HepG2 (cell line): ENCODE measurements around the gene STXBP2. TPM values are rescaled to one million over a fixed set of nuclear protein-coding genes. Genes with fewer than 3 reads are reported as not detected.

Source experiments
- ATAC-seq: fragments of 200-7000 bp; cut with Tn5 transposase; 3 replicates; pipeline ENCODE4 v1.9.1; 2020; ENCODE audit warnings: mild to moderate bottlenecking, moderate library complexity
- BruUV-seq: library from RNA; stranded (reverse); fragments of 400-500 nt; replicated peaks from 2 replicates; lab custom pipeline; 2021; lab: Mats Ljungman, UMichigan
- CTCF ChIA-PET: fragments of 300-600 bp; formaldehyde crosslinking; extraction: SDS; loops from one replicate; lab custom pipeline; 2021; ENCODE audit warnings: low total read pairs, inconsistent platforms, low intra/inter-chr PET ratio; lab: Yijun Ruan, JAX
- POLR2A ChIA-PET: fragments of 350-600 bp; sonication (Branson Sonifier 250); formaldehyde crosslinking; loops from one replicate; lab custom pipeline; 2020; ENCODE audit warnings: antibody characterized with exemption, inconsistent platforms; lab: Yijun Ruan, JAX
- DNase-seq: peaks from one replicate; pipeline ENCODE4 v3.0.0-alpha.2; 2015; ENCODE audit warnings: low spot score
- FAIRE-seq: peaks from 3 replicates; lab custom pipeline; 2011; peaks lifted over from hg19 to GRCh38; lab: Jason Lieb, UNC
- H2AFZ ChIP-seq: one replicate; pipeline ENCODE4 v1.6.1; 2011; ENCODE audit warnings: low read length, inconsistent platforms
- H3K27ac ChIP-seq: fragments of 300-600 bp; 3 replicates; pipeline ENCODE4 v1.8.0; 2011; ENCODE audit warnings: mixed run types, mild to moderate bottlenecking, mixed read lengths, low read length, inconsistent platforms; ENCODE audit not compliant: insufficient read depth; ENCODE audit errors: extremely low read length
- H3K27me3 ChIP-seq, 2 experiments: fragments of 200-600 bp in 1 of 2; 2 replicates in 1 of 2; 3 replicates in 1 of 2; pipeline versions ENCODE4 v1.6.0 to v1.8.0; 2011; ENCODE audit warnings: low read length in 2 of 2, mild to moderate bottlenecking in 2 of 2, moderate library complexity in 2 of 2, inconsistent platforms in 1 of 2; ENCODE audit not compliant: insufficient read depth in 2 of 2, control insufficient read depth in 1 of 2
- H3K36me3 ChIP-seq, 2 experiments: fragments of 200-600 bp in 1 of 2; replicated peaks in 1 of 2; 2 replicates in 1 of 2; 3 replicates in 1 of 2; pipeline versions ENCODE4 v1.5.1 to v1.8.0; 2011; ENCODE audit warnings: low read length in 2 of 2, inconsistent platforms in 1 of 2; ENCODE audit not compliant: insufficient read depth in 2 of 2, control insufficient read depth in 1 of 2
- H3K4me1 ChIP-seq: 2 replicates; pipeline ENCODE4 v1.5.1; 2012; ENCODE audit warnings: low read length, inconsistent platforms; ENCODE audit not compliant: insufficient read depth
- H3K4me2 ChIP-seq: 2 replicates; pipeline ENCODE4 v1.6.0; 2011; ENCODE audit warnings: low read depth, low read length, inconsistent platforms
- H3K4me3 ChIP-seq, 3 experiments: fragments of 200-600 bp in 1 of 3; sonication (generic), shearing (Covaris generic) in 1 of 3; replicated peaks in 1 of 3; 2 replicates each; pipeline ENCODE4 v1.5.1; 2011 to 2016; ENCODE audit warnings: low read length in 3 of 3, inconsistent platforms in 2 of 3, low read depth in 2 of 3, mild to moderate bottlenecking in 2 of 3, control low read depth in 1 of 3, mixed read lengths in 1 of 3; ENCODE audit not compliant: insufficient read depth in 1 of 3
- H3K79me2 ChIP-seq: one replicate; pipeline ENCODE4 v1.6.1; 2011; ENCODE audit warnings: low read length, inconsistent platforms; ENCODE audit not compliant: insufficient read depth
- H3K9ac ChIP-seq: 2 replicates; pipeline ENCODE4 v1.6.0; 2011; ENCODE audit warnings: mild to moderate bottlenecking, low read depth, low read length, inconsistent platforms; ENCODE audit not compliant: insufficient read depth
- H3K9me3 ChIP-seq: 2 replicates; pipeline ENCODE4 v1.5.1; 2012; ENCODE audit warnings: mild to moderate bottlenecking, low read length
- H4K20me1 ChIP-seq: 2 replicates; pipeline ENCODE4 v1.6.0; 2011; ENCODE audit warnings: inconsistent platforms, mild to moderate bottlenecking, low read length, moderate library complexity; ENCODE audit not compliant: insufficient read depth
- BRCA1 ChIP-seq: sonication (generic); formaldehyde crosslinking; IDR thresholded peaks from 2 replicates; pipeline ENCODE4 v1.4.0; 2020; ENCODE audit warnings: missing genetic modification reagents
- DR1 ChIP-seq: sonication (generic); formaldehyde crosslinking; IDR thresholded peaks from 2 replicates; pipeline ENCODE4 v1.8.0; 2021; ENCODE audit warnings: mild to moderate bottlenecking, missing genetic modification reagents, inconsistent platforms
- ELF4 ChIP-seq: sonication (generic); formaldehyde crosslinking; IDR thresholded peaks from 2 replicates; pipeline ENCODE4 v1.5.0; 2020; ENCODE audit warnings: missing genetic modification reagents, mild to moderate bottlenecking, moderate library complexity, borderline replicate concordance
- ESRRA ChIP-seq: sonication (generic); formaldehyde crosslinking; IDR thresholded peaks from 2 replicates; pipeline ENCODE4 v1.5.1; 2020; ENCODE audit warnings: mild to moderate bottlenecking, low read depth, missing genetic modification reagents
- IRF2 ChIP-seq: IDR thresholded peaks from 2 replicates; pipeline ENCODE4 v1.6.1; 2018; ENCODE audit warnings: missing genetic modification reagents, missing compliant biosample characterization
- KIAA2018 ChIP-seq: sonication (generic); formaldehyde crosslinking; IDR thresholded peaks from 2 replicates; pipeline ENCODE4 v1.5.0; 2020; ENCODE audit warnings: mild to moderate bottlenecking, missing genetic modification reagents, borderline replicate concordance
- MLXIP ChIP-seq: sonication (generic); formaldehyde crosslinking; IDR thresholded peaks from 2 replicates; pipeline ENCODE4 v1.9.0; 2021; ENCODE audit warnings: missing genetic modification reagents, borderline replicate concordance
- REXO4 ChIP-seq: sonication (generic); formaldehyde crosslinking; IDR thresholded peaks from 2 replicates; pipeline ENCODE4 v1.8.0; 2022; ENCODE audit warnings: missing genetic modification reagents, mild to moderate bottlenecking, borderline replicate concordance
- RXRA ChIP-seq: sonication (generic); formaldehyde crosslinking; IDR thresholded peaks from 2 replicates; pipeline ENCODE4 v1.5.1; 2020; ENCODE audit warnings: missing genetic modification reagents
- ZFP37 ChIP-seq: sonication (generic); formaldehyde crosslinking; IDR thresholded peaks from 2 replicates; pipeline ENCODE4 v1.4.0; 2020; ENCODE audit warnings: missing genetic modification reagents, borderline replicate concordance
- ZNF274 ChIP-seq: sonication (generic); formaldehyde crosslinking; IDR thresholded peaks from 2 replicates; pipeline ENCODE4 v1.5.1; 2020; ENCODE audit warnings: mild to moderate bottlenecking, missing genetic modification reagents
- ZNF7 ChIP-seq: IDR thresholded peaks from 2 replicates; pipeline ENCODE4 v1.6.1; 2016; ENCODE audit warnings: missing biosample characterization, missing genetic modification reagents
- ZSCAN5A ChIP-seq: sonication (generic); formaldehyde crosslinking; IDR thresholded peaks from 2 replicates; pipeline ENCODE4 v1.8.0; 2022; ENCODE audit warnings: mild to moderate bottlenecking, missing genetic modification reagents, borderline replicate concordance
- WGBS: methylation state at CpG from one replicate; pipeline ENCODE4 v1.1.6; 2017; ENCODE audit warnings: low lambda C conversion rate; 5-methylcytosine and 5-hydroxymethylcytosine counted together
- in situ Hi-C: cut with HindIII; loops from 2 replicates; pipeline ENCODE4 v1.10.0; 2017; ENCODE audit warnings: low pct_unique_long_range_greater_than_20kb; ENCODE audit not compliant: extremely low pct_ligation_motif_present
- intact Hi-C: fragments of 100-400 bp; cut with micrococcal nuclease; formaldehyde crosslinking; loops from one replicate; pipeline ENCODE4 v1.10.0; 2022; ENCODE audit not compliant: unreplicated experiment
- polyA plus RNA-seq, 8 experiments: library from polyadenylated mRNA; depleted of rRNA in 3 of 8; stranded (reverse) in 7 of 8; unstranded in 1 of 8; fragments of >200 nt; fragmentation: Illumina TruSeq in 4 of 8; extraction: Trizol in 4 of 8; gene quantifications; 2 replicates each; pipeline versions ENCODE4 v1.2.1 to v1.2.3, GENCODE V29; 2011 to 2016; ENCODE audit warnings: low read depth in 4 of 8, missing spikeins in 1 of 8, mixed read lengths in 1 of 8; ENCODE audit not compliant: insufficient read depth in 1 of 8
- total RNA-seq, 5 experiments: library from RNA; depleted of rRNA; stranded (reverse); fragments of >200 nt; fragmentation: Illumina TruSeq; extraction: Trizol; gene quantifications; 2 replicates each; pipeline ENCODE4 v1.2.3, GENCODE V29; 2016; ENCODE audit warnings: low read depth in 1 of 5

Gene STXBP2
- total and polyA plus RNA-seq, 2 of the 13 experiments (the other 11 are each of a cell fraction or from before 2014, with no cell fraction given), result 22.8 to 40.1 TPM

- no peak for FAIRE-seq
- no peak overlapping the region for H3K9ac ChIP-seq
- H3K4me2 ChIP-seq, result no peak overlapping the region
- no peak for TF ChIP-seq ZNF274
- TF ChIP-seq ESRRA (CRISPR knock-in tag), result no peak
- no peak for TF ChIP-seq ZNF7 (CRISPR knock-in tag)
- no peak for TF ChIP-seq BRCA1
- TF ChIP-seq REXO4 (CRISPR knock-in tag), result no peak
- TF ChIP-seq RXRA (CRISPR knock-in tag), result no peak
- TF ChIP-seq KIAA2018 (CRISPR knock-in tag), result no peak
- no peak for TF ChIP-seq DR1 (CRISPR knock-in tag)
- no peak for TF ChIP-seq MLXIP (CRISPR knock-in tag)
- TF ChIP-seq ZSCAN5A (CRISPR knock-in tag), result no peak
- no peak for TF ChIP-seq ZFP37 (CRISPR knock-in tag)
- no peak for TF ChIP-seq IRF2 (CRISPR knock-in tag)
- TF ChIP-seq ELF4 (CRISPR knock-in tag), result no peak
Measured at GRCh38 chr19:7690779-7691258, 53.9 kb downstream of the STXBP2 start.

More at GRCh38 chr19:7690779-7691258, 53.9 kb downstream of the STXBP2 start:
- ATAC-seq, result no peak
- Histone ChIP-seq H3K27ac (no peak overlapping the region), H4K20me1 (no peaks in the 10 kb centered on the region), H3K36me3 (no peaks in the 10 kb centered on the region), H3K9me3 (no peaks in the 10 kb centered on the region), H3K4me1 (no peaks in the 10 kb centered on the region), H2AFZ (no peak overlapping the region), H3K4me3 (no peak overlapping the region), H3K27me3 (peaks cover 3 to 14% of the 10 kb centered on the region in 2 experiments; a peak in 4 of 5 replicates), H3K79me2 (no peaks in the 10 kb centered on the region)
- WGBS, result 38% methylated on average over 6 of the region's 8 CpGs
- in situ Hi-C loops, result no loop called here
- intact Hi-C loops, result no loop called here
- POLR2A ChIA-PET, result no interaction called here
- no TSS peak for BruUV-seq
- CTCF ChIA-PET, result no interaction called here
- DNase-seq, result no peak
